HFF-Myc (cell line): ENCODE data around the gene XRCC5.

ENCODE experiments used
- DNase-seq: peaks from one replicate; pipeline ENCODE4 v3.0.0-alpha.2; 2011; ENCODE audit warnings: low read depth; ENCODE audit errors: extremely low read depth
- H3K4me3 ChIP-seq: replicated peaks from 2 replicates; pipeline ENCODE4 v1.5.1; 2011; ENCODE audit warnings: low read depth, mild to moderate bottlenecking, control low read depth, low read length
- TF ChIP-seq, protein P1 (sequence below): IDR thresholded peaks from 2 replicates; pipeline ENCODE4 v1.5.1; 2012; ENCODE audit warnings: mild to moderate bottlenecking, low read depth, low read length, control low read depth; ENCODE audit errors: missing control alignments

Gene XRCC5

DNA sequence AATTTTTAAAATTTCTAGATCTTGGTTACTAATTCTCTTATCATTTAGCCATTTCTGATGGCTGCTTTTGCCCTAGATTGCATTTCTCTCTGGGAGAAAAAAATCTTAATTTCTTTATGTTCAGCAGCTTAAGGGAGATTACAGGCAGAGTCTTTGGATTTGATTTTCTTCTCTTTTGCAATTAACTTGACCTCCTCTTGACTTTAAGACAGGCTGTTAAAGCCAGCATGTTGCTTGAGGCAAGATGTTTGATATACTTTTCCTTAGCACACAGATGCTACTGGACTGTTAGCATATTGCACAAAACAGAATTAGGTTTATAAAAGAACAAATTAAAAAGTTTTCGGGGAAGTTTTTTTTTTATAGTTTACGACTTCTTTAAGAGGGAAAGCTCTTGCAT, 50.0 kb downstream of the XRCC5 start:
- no peak overlapping the region for H3K4me3 ChIP-seq
- TF ChIP-seq, protein P1, sequence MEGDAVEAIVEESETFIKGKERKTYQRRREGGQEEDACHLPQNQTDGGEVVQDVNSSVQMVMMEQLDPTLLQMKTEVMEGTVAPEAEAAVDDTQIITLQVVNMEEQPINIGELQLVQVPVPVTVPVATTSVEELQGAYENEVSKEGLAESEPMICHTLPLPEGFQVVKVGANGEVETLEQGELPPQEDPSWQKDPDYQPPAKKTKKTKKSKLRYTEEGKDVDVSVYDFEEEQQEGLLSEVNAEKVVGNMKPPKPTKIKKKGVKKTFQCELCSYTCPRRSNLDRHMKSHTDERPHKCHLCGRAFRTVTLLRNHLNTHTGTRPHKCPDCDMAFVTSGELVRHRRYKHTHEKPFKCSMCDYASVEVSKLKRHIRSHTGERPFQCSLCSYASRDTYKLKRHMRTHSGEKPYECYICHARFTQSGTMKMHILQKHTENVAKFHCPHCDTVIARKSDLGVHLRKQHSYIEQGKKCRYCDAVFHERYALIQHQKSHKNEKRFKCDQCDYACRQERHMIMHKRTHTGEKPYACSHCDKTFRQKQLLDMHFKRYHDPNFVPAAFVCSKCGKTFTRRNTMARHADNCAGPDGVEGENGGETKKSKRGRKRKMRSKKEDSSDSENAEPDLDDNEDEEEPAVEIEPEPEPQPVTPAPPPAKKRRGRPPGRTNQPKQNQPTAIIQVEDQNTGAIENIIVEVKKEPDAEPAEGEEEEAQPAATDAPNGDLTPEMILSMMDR: no peak
- DNase-seq: no peak

DNA sequence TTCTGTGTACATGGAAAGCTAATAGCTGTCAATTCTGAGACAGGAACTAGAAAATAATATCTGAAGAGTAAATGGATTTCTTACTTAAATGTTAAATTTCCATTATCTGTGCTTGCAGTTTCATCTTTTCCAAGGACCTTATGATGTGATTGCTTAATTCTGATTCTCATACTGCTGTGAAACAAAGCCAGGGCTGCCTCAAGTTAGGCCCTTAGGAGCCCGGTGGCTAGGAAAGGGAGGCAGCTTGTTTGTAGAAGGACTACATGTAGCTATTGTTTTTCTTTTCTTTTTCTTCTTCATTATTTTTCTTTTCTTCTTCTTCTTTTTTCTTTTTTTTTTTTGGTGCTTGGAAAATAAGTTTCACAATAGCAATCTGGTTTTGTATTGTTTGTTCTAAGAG, 50.5 kb downstream of the XRCC5 start:
- TF ChIP-seq, protein P1: no peak
- no peak for DNase-seq
- no peak overlapping the region for H3K4me3 ChIP-seq

DNA sequence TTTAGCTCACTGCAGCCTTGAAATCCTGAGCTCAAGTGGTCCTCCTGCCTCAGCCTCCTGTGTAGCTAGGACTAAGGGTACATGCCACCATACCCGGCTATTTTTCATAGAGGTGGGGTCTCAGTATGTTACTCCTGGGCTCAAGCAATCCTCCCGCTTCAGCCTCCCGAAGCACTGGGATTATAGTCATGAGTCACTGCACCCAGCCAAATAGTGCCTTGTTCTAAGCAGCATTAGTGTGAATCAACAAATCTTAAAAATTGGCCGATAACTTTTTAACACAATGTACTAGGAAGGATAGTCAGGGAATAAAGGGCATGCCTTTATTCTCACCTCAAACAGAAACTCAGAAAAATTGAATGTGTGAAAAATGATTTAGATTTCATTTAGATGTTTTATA, 51.6 kb downstream of the XRCC5 start:
- TF ChIP-seq, protein P1: no peak
- DNase-seq: no peak
- H3K4me3 ChIP-seq: no peak overlapping the region

DNA sequence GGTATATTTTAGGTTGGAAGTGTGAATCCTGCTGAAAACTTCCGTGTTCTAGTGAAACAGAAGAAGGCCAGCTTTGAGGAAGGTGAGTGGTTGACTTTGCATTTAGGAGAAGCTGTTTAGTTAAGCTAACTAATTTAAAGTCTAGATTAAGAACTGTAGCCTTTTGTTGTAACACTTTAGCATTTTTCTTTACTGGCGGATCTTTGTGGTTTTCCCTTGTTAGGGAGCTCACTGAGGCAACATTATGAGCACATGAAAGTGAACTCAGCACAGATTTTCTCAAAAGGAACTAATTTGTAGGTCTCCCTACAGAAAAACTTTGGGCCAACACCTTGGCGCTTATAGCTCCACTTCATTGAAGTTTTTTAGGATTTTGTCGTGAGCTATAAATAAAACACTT, 52.8 kb downstream of the XRCC5 start:
- no peak for DNase-seq
- no peak overlapping the region for H3K4me3 ChIP-seq
- TF ChIP-seq, protein P1: no peak

DNA sequence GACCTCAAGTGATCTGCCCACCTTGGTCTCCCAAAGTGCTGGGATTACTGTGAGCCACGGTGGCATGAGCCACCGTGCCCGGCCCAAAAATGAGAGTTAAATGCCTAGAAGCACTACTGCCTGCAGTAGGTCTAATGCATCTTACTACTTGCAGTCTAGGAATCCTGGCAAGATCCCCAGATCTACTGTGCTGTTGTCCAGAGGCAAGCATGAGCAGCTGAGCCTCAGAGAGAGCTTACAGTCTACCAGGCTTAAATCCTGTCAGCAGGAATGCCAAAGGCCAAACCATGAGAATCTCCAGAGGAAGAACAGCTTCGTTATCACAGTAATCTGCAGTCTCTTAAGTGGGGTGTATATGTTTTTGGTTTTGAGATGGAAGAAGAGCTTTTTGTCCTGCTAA, 54.4 kb downstream of the XRCC5 start:
- no peak for DNase-seq
- H3K4me3 ChIP-seq: no peak overlapping the region
- TF ChIP-seq, protein P1: no peak

DNA sequence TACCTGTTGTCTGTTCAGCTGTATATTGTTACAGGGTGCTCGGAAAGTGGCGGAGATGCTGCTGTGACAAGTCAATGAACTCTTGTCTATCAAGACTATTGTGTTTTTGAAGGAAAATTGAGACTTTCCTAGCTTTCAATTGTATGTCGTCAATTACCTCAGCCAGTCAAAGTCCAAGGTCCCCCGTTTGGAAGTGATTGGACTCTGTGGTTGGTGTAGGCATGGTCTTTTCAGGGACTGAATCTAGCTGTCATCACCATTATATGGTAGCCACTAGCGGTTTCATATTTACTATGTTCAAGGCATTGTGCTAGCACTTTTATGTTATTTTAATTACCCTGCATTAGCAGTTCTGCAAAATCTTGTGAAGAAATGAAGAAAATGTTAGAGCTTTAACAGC, 54.9 kb downstream of the XRCC5 start:
- no peak overlapping the region for H3K4me3 ChIP-seq
- TF ChIP-seq, protein P1: no peak
- no peak for DNase-seq

DNA sequence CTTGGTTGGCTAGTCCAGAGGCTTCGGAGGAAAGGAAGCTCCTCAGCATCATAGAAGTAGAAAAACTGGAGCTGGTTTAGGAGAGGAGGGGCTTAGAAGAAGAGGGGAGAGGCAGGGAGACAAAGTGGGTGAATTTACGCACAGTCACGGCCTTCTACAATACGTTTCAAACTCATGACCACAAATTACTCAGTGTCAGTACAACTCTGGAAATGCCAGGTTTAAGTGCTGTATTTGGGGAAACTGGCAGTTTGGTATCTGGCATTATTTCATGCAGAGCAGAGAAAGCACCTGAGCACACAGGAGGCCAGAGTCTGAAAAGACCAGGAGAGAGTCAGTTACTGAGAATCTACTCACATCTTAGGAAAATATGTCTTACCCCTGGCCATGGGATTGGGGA, 55.4 kb downstream of the XRCC5 start:
- no peak overlapping the region for H3K4me3 ChIP-seq
- TF ChIP-seq, protein P1: no peak
- no peak for DNase-seq
